HG03045 (cell line): Measurements from ENCODE around the gene TALDO1.

ENCODE experiments used
- ATAC-seq: cut with Tn5 transposase; IDR thresholded peaks from one replicate; pipeline ENCODE4 v1.9.1; 2021; ENCODE audit warnings: mild to moderate bottlenecking, moderate library complexity; ENCODE audit not compliant: unreplicated experiment

Gene TALDO1

DNA sequence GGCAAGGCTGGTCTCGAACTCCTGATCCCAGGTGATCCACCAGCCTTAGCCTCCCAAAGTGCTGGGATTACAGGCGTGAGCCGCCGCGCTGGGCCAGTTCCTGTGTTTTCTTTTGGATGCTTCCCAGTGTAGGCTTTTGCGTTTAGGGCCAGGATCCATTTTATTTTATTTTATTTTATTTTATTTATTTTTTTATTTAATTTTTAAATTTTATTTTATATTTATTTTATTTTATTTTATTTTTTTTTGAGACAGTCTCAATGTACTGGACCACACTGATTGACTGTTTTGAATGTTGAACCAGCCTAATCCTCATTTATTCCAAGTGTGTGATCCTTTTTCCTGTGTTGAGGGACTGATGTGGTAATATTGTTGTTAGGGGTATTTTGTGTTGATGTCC lies 32.8 kb upstream of the TALDO1 start:
- ATAC-seq = no peak

DNA sequence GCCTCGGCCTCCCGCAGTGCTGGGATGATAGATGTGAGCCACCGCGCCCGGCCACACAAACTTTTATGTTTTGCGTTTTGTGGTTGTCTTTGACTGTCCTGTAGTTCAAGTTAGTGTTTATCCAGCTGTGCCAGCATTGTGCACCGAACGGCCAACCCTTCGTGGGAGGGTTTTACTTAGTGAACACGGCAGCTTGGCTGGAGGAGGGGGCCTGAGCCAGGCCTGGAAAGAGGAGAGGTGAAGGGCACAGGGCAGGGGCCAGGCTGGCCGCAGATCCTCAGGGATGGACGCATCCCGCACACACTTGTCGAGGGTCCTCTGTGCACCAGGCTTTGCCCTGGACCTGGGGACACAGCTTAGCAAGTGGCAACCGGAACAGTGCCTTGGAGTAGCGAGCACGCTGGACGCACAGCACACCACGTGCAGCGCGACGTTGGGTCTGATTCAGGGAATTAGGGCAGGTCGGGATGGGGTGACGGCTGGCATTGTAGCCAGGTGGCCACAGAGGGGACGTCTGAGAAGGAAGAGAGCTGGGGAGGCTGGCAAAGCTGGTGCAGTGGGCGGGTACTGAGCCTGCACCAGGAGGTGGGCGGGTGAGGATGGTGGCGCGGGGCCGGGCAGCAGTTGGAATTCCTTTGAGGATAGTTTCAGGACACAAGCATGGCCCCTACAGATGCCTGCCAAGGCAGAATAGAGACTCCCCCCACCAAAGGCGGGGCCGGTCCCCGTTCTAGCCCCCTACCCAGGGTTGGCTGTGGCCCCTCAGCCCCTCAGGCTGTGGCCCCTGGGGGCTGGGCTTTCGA lies 27.8 kb upstream of the TALDO1 start:
- ATAC-seq = no peak

DNA sequence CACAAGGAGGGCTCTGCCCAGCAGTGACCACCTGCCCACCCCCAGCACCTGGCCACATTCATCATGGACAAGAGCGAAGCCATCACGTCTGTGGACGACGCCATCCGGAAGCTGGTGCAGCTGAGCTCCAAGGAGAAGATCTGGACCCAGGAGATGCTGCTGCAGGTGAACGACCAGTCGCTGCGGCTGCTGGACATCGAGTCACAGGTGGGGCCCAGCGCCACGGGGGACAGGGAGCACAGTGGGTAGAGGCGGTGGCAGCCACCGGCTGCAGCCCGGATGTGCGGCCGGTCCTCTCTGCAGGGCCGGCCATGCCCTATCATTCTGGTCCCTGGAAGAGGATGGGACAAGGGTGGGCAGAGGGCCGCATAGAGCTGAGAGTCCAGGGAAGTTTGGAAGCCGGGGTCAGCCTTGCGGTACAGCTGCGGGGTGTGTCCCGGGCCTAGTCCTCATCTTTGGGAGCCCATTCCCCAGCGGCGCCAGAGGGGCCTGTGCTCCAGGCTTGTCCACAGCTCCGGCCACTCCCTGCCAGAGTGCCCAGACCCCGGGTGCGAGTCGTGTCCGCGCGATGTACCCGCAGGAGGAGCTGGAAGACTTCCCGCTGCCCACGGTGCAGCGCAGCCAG lies 27.1 kb upstream of the TALDO1 start:
- ATAC-seq = no peak

DNA sequence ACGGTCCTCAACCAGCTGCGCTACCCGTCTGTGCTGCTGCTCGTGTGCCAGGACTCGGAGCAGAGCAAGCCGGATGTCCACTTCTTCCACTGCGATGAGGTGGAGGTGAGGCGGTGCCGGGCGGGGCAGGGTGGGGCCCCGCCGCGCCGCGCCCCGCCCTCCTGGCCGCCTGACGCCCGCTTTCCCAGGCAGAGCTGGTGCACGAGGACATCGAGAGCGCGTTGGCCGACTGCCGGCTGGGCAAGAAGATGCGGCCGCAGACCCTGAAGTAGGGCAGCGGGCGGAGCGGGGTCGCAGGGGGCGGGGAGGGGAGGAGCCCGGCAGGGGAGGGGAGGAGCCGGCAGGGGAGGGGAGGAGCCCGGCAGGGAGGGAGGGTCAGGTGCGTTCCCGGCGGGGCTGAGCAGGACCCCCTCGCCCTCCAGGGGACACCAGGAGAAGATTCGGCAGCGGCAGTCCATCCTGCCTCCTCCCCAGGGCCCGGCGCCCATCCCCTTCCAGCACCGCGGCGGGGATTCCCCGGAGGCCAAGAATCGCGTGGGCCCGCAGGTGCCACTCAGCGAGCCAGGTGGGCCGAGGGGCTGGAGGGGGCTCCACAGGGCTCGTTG lies 26.5 kb upstream of the TALDO1 start:
- ATAC-seq = peak; percentile 44

DNA sequence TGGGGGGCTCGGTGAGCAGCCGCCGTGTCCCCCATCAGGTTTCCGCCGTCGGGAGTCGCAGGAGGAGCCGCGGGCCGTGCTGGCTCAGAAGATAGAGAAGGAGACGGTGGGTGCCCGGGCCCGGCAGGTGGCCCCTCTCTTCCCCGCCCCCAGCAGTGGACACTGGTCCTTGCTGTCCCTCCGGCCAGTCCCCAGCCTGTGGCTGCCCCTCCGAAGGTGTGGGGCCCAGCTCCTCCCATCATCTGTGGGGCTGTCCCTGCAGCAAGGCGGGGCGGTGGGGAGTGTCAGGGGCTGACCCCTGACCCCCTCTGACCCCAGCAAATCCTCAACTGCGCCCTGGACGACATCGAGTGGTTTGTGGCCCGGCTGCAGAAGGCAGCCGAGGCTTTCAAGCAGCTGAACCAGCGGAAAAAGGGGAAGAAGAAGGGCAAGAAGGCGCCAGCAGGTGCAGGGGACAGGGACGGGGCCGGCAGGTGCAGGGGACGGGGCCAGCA lies 26.0 kb upstream of the TALDO1 start:
- ATAC-seq = no peak

DNA sequence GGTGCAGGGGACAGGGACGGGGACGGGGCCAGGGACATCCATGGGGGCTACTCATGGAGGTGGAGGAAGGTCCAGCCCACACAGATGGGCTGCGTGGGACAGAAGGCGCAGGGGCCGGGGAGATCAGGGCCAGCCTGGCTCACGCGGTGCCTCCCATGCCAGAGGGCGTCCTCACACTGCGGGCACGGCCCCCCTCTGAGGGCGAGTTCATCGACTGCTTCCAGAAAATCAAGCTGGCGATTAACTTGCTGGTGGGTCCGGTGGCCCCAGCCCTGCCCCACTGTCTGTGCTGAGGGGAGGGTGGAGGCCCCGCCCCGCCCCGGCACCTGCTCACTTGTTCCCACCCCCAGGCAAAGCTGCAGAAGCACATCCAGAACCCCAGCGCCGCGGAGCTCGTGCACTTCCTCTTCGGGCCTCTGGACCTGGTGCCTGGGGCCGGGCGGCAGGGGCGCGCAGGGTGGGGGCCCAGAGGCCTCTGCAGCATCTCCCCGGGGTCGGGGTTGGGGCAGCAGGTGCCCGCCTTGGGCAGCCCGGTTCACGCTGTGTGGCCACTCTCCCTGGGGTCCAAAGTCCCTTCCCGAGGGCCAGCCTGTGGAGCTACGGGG lies 25.4 kb upstream of the TALDO1 start:
- no peak for ATAC-seq

DNA sequence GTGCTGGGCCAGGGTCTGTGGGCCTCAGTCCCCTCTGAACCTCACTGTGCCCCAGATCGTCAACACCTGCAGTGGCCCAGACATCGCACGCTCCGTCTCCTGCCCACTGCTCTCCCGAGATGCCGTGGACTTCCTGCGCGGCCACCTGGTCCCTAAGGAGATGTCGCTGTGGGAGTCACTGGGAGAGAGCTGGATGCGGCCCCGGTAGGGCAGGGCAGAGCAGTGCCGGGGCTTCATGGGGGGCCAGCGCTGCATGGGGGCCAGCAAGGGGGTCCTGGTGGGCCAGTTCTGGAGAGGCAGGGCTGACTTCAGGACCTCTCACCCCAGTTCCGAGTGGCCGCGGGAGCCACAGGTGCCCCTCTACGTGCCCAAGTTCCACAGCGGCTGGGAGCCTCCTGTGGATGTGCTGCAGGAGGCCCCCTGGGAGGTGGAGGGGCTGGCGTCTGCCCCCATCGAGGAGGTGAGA lies 24.9 kb upstream of the TALDO1 start:
- no peak for ATAC-seq

DNA sequence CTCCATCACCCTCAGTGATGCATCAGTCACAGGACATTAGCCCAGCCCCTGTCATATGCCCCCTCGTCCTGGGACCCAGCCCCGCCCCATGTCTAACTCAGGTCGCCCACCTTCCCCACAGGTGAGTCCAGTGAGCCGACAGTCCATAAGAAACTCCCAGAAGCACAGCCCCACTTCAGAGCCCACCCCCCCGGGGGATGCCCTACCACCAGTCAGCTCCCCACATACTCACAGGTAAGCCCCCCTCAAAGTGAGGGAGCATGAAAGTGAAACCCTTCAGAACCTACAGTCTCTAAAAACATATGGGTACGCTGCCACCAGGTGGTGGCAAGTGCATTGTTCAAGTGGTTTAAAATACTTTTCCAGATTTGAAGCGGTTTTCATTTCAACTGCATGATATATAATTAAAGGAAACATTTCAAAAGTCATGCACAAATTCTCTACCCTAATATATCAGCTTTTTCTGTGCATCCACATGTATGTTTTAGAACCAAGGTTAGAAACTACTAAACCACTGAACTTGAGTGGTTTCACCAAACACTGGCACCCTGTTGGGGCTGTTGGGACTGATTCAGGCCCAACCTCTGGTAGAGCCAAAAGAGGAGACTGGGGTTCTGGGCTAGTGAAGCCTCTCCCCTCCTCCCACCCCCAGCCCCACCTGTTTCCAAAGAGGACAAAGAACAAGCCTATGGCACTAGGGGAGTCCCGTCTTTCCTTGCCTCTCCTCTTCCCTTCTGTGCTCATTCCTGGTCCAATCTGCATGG lies 24.0 kb upstream of the TALDO1 start:
- no peak for ATAC-seq

DNA sequence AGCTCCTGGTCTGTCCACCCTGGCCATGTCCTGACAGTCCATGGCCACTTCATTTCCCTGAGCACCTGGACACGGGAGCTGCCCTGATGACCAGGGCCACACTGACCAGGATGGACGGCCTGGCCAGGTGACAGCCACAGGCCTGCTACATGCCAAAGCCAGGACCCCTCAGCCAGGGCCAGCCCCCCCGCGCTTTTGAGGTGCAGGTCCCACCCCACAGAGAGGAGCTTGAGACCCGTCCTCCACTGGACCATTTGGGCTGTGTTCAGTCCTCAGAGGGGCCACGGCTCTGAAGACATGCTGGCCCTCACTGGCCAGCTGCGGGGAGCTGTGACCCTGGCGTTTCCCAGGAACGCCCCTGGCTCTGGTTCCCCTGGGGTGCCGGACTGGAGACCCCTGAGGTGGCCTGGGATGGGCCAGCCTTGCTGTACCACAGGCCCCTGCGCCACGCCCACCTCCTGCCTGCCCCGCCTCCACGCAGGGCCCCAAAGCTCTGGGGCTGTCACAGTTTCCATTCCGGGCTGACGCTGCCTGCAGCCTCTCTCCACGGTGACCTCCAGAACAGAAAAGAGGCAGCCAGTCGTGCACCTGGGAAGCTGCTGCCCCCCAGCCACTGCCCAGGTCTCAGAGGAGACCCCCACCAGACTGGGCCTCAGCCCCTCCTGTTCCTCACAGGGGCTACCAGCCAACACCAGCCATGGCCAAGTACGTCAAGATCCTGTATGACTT lies 23.1 kb upstream of the TALDO1 start:
- ATAC-seq = no peak

DNA sequence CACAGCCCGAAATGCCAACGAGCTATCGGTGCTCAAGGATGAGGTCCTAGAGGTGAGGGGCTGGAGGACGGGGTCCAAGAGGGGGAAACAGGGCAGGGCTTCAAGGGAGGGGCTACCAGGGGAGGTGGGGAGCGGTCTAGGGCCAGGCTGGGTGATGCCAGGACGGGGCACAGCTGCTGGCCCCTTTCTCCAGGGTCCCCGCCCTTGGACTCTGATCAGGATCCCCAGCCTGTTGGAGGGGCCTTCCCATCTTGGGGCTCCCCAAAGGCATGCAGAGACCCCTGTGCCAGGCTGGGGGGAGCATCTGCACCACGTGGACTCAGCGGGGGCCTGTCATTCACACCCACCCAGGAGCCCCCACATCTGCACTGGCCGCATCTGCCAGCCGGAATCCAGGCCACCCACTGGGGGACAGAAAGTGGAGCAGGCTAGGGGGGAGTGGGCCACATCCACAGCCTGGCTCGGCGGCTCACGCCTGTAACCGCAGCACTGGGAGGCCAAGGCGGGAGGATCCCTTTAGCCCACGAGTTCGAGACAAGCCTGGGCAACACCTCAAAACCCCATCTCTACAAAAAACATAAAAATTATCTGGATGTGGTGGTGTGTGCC lies 22.4 kb upstream of the TALDO1 start:
- no peak for ATAC-seq

DNA sequence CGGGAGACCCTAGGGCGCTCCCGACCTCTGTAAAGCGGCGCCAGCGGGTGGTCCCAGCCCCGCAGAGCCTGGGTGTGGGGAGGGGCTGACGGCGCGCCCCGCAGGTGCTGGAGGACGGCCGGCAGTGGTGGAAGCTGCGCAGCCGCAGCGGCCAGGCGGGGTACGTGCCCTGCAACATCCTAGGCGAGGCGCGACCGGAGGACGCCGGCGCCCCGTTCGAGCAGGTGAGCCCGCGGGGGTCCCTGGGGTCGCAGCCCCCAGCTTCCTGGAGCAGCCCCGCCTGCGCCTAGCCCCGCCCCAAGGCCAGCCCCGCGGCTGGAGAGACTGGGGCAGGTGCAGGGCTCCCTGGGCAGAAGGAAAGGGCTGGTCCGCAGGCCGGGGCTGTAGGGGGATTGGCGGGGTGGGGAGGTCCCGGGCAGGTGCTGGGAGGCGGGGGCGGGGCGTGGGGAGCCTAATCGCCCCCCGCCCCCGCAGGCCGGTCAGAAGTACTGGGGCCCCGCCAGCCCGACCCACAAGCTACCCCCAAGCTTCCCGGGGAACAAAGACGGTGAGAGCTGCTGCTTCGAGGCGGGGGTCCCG lies 21.6 kb upstream of the TALDO1 start:
- no peak for ATAC-seq

DNA sequence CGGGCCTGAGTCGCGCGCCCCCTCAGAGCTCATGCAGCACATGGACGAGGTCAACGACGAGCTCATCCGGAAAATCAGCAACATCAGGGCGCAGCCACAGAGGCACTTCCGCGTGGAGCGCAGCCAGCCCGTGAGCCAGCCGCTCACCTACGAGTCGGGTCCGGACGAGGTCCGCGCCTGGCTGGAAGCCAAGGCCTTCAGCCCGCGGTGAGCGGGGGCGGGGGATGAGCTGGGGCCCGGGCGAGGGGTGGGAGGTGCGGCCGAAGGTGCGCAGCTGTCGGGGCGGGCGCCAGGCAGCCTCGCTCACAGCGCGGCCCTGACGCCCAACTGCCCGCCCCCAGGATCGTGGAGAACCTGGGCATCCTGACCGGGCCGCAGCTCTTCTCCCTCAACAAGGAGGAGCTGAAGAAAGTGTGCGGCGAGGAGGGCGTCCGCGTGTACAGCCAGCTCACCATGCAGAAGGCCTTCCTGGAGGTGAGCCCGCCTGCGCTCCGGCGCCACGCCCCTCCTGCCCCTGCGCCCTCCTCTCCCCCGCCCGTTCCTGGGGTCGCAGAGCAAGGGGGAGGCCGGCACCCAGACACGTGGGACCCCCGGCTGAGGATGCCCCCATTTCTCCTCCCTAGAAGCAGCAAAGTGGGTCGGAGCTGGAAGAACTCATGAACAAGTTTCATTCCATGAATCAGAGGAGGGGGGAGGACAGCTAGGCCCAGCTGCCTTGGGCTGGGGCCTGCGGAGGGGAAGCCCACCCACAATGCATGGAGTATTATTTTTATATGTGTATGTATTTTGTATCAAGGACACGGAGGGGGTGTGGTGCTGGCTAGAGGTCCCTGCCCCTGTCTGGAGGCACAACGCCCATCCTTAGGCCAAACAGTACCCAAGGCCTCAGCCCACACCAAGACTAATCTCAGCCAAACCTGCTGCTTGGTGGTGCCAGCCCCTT lies 20.7 kb upstream of the TALDO1 start:
- ATAC-seq = no peak

DNA sequence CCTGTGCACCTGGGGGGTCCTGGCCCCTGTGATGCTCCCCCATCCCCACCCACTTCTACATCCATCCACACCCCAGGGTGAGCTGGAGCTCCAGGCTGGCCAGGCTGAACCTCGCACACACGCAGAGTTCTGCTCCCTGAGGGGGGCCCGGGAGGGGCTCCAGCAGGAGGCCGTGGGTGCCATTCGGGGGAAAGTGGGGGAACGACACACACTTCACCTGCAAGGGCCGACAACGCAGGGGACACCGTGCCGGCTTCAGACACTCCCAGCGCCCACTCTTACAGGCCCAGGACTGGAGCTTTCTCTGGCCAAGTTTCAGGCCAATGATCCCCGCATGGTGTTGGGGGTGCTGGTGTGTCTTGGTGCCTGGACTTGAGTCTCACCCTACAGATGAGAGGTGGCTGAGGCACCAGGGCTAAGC lies 20.0 kb upstream of the TALDO1 start:
- ATAC-seq = no peak

DNA sequence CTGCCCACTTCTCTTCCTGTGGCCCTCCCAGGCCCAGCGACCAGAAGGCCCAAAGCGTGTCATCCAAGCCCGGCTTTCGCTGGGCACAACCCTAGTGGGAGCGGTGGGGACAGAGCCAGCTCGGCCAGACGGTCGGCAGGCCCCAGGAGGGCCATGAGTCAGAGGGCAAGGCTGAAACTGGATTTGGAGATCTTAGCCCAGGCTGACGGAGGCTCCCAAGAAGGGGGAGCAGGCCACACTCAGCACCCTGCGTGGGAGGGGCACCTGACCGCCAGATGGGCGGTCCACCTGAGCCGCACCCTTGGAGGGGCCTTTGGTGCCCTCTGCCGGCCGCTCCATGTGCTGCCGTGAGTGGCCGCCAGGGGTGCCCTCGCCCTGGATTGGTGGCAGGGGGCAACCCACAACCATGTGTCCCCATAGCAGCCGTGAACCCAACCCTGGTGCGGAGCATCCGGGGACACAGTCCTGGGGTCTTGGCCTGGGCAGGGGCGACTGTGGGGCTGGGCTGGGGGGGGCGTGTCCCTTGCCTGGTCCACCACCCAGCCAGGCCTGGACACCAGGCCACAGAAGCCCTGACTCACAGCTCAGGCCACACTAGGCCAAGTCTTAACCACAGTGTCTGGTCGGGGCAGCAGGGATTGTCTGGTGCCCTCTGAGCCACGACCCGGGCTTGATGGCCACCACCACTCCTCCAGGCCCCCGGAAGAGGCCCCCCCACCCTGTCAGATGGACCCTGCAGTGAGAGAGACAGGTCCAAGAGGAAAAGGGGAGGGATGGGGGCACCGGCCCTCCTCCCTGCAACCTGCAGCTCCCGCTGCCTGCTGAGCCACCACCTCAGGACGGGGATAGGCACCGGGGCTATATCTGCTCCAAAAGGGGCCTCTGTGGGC lies 19.2 kb upstream of the TALDO1 start:
- peak; percentile 51 for ATAC-seq

DNA sequence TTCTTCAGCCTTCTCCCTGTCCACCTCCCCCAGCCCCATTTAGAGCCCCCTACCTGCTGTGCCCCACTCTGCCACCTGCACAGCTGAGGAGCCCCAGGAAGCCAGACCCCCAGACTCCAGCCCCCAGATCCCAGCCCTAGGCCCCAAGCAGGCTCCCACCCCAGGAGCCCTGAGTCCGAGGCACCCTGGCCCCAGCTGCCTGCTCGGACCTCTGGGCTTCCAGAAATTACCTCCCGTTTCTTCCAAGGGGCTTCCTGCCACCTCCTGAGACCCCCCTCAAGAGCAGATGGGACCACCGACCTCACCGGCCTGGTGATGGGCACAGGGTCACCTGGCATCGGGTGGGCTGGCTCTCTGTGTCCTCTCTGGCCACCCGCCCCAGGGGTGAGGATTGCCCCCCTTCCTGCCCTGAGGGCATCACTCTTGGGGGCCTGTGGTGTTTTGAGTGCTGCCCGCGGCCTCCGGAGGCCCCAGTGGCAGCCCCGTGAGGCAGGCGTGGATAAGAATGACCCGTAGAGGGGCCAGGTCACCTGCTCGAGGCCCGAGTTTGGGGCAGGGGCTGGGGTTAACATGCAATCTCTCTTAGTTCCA lies 18.3 kb upstream of the TALDO1 start:
- ATAC-seq = no peak

DNA sequence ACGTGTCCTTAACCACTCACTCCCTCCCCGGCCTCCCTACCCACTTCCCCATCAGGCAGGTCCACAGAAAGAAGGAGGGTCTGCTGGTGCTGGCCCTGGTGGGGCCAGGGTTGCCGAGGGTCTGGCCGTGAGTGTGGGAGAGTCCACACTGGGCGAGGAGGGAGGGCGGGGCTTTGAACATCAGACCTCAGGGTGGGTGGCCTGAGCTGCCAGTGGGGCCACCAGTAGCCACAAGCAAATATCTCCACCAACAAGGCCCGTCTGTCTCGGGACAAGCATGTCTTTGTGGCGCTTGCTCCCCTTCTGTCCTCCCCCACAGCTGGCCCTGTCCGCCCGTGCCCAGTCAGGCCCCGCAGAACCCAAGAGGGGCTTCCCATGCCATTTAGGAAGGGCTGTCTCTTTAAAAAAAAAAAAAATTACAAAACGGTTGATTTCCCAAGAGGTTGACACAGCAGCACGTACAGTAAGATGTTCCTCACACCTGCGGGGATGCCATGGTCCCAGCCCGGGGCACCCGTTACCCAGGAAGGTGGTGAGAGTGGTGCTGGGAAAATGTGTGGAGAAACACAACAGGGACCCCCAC lies 17.7 kb upstream of the TALDO1 start:
- ATAC-seq = no peak
